CD14-positive monocyte (primary cell): ENCODE results near the gene PROB1. TPM values are rescaled to one million over a fixed set of nuclear protein-coding genes. Genes with fewer than 3 reads are reported as not detected.

Experiments used
- DNase-seq, 3 donors: peaks; one replicate each; pipeline ENCODE4 v3.0.0-alpha.2; 2011 to 2022
- H2AFZ ChIP-seq: 2 replicates; pipeline ENCODE4 v1.6.0; 2012; ENCODE audit warnings: mild to moderate bottlenecking, low read depth, low read length, inconsistent platforms; ENCODE audit not compliant: insufficient read depth, poor library complexity, severe bottlenecking
- H3K27ac ChIP-seq, 2 donors: 1 replicate in 1 of 2; 2 replicates in 1 of 2; pipeline ENCODE4 v1.5.1; 2012 to 2013; ENCODE audit warnings: low read length in 2 of 2, control low read depth in 1 of 2, inconsistent platforms in 1 of 2, low read depth in 1 of 2, mild to moderate bottlenecking in 1 of 2
- H3K27me3 ChIP-seq, 2 donors: one replicate each; pipeline versions ENCODE4 v1.6.0 to v1.6.1; 2011 to 2013; ENCODE audit warnings: low read length in 2 of 2; ENCODE audit not compliant: control insufficient read depth in 2 of 2, insufficient read depth in 2 of 2
- H3K36me3 ChIP-seq, 2 donors: replicated peaks in 1 of 2; 1 replicate in 1 of 2; 2 replicates in 1 of 2; pipeline versions ENCODE4 v1.5.1 to v1.6.1; 2012 to 2013; ENCODE audit warnings: low read length in 2 of 2, control low read depth in 1 of 2, inconsistent platforms in 1 of 2, mild to moderate bottlenecking in 1 of 2; ENCODE audit not compliant: insufficient read depth in 2 of 2, control insufficient read depth in 1 of 2
- H3K4me1 ChIP-seq, 2 donors: 1 replicate in 1 of 2; 2 replicates in 1 of 2; pipeline versions ENCODE4 v1.5.1 to v1.6.1; 2012 to 2013; ENCODE audit warnings: low read length in 2 of 2, control low read depth in 1 of 2, inconsistent platforms in 1 of 2, mild to moderate bottlenecking in 1 of 2, moderate library complexity in 1 of 2; ENCODE audit not compliant: insufficient read depth in 2 of 2, control insufficient read depth in 1 of 2
- H3K4me2 ChIP-seq: replicated peaks from 2 replicates; pipeline ENCODE3; 2012; ENCODE audit warnings: low read length, moderate library complexity, mild to moderate bottlenecking; ENCODE audit not compliant: poor library complexity, severe bottlenecking; ENCODE audit errors: extremely low read depth
- H3K4me3 ChIP-seq, 3 experiments: fragments of 200-600 bp in 1 of 3; sonication (generic) in 1 of 3; replicated peaks in 1 of 3; 1 replicate in 2 of 3; 2 replicates in 1 of 3; pipeline ENCODE4 v1.5.1; 2011 to 2013; ENCODE audit warnings: low read length in 3 of 3, mild to moderate bottlenecking in 3 of 3, control low read depth in 2 of 3, low read depth in 2 of 3, inconsistent platforms in 1 of 3, moderate library complexity in 1 of 3
- H3K79me2 ChIP-seq: 2 replicates; pipeline ENCODE4 v1.6.0; 2012; ENCODE audit warnings: mild to moderate bottlenecking, control low read depth, inconsistent platforms, low read length, moderate library complexity; ENCODE audit not compliant: insufficient read depth
- H3K9ac ChIP-seq: 2 replicates; pipeline ENCODE4 v1.6.0; 2017; ENCODE audit warnings: low read length, mild to moderate bottlenecking; ENCODE audit not compliant: insufficient read depth, poor library complexity, severe bottlenecking
- H3K9me3 ChIP-seq, 2 donors: replicated peaks in 1 of 2; 1 replicate in 1 of 2; 2 replicates in 1 of 2; pipeline versions ENCODE4 v1.5.1 to v1.6.1; 2012 to 2013; ENCODE audit warnings: low read length in 2 of 2, control low read depth in 1 of 2; ENCODE audit not compliant: control insufficient read depth in 1 of 2, insufficient read depth in 1 of 2
- H4K20me1 ChIP-seq: 2 replicates; pipeline ENCODE4 v1.6.0; 2012; ENCODE audit warnings: mild to moderate bottlenecking, low read length, control low read depth, moderate library complexity; ENCODE audit not compliant: insufficient read depth
- H3K27ac Mint-ChIP-seq, 7 donors: one replicate each; pipeline ENCODE4 v1.8.0; 2020; ENCODE audit warnings: mild to moderate bottlenecking in 7 of 7, mixed read lengths in 7 of 7, moderate library complexity in 6 of 7, inconsistent platforms in 2 of 7
- H3K27me3 Mint-ChIP-seq, 3 donors: one replicate each; pipeline ENCODE4 v1.8.0; 2021 to 2022; ENCODE audit warnings: low read depth in 3 of 3, mild to moderate bottlenecking in 3 of 3, mixed read lengths in 3 of 3, moderate library complexity in 3 of 3, inconsistent platforms in 1 of 3
- H3K36me3 Mint-ChIP-seq, 2 donors: one replicate each; pipeline ENCODE4 v1.8.0; 2020; ENCODE audit warnings: mixed read lengths in 2 of 2, inconsistent platforms in 1 of 2, mild to moderate bottlenecking in 1 of 2
- H3K4me1 Mint-ChIP-seq: one replicate; pipeline ENCODE4 v1.8.0; 2020; ENCODE audit warnings: mild to moderate bottlenecking, mixed read lengths
- H3K4me3 Mint-ChIP-seq, 2 donors: one replicate each; pipeline ENCODE4 v1.8.0; 2020; ENCODE audit warnings: mild to moderate bottlenecking in 2 of 2, mixed read lengths in 2 of 2, moderate library complexity in 1 of 2
- H3K9me3 Mint-ChIP-seq, 7 donors: one replicate each; pipeline ENCODE4 v1.8.0; 2020 to 2022; ENCODE audit warnings: mixed read lengths in 7 of 7, mild to moderate bottlenecking in 6 of 7, moderate library complexity in 6 of 7, inconsistent platforms in 2 of 7
- WGBS: methylation state at CpG from one replicate; pipeline ENCODE4 v1.1.5; 2013; ENCODE audit warnings: missing lambda C conversion rate; ENCODE audit not compliant: insufficient coverage; 5-methylcytosine and 5-hydroxymethylcytosine counted together
- intact Hi-C, 2 donors: fragments of 100-400 bp; cut with micrococcal nuclease; formaldehyde crosslinking; loops; one replicate each; pipeline versions ENCODE4 v1.15.0 to v1.15.1; 2023
- polyA plus RNA-seq, 3 donors: library from polyadenylated mRNA; depleted of rRNA in 1 of 3; unstranded in 2 of 3; stranded (reverse) in 1 of 3; fragments of 300-500 nt in 2 of 3; fragments of >200 nt in 1 of 3; fragmentation: Illumina TruSeq in 2 of 3; gene quantifications; 1 replicate in 2 of 3; 2 replicates in 1 of 3; pipeline ENCODE4 v1.2.3, GENCODE V29; 2012 to 2021
- TF ChIP-seq, protein P1 (sequence below): fragments of 200-600 bp; IDR thresholded peaks from one replicate; pipeline ENCODE4 v1.8.0; 2022; ENCODE audit warnings: antibody characterized with exemption, mild to moderate bottlenecking

The PROB1 gene
- polyA plus RNA-seq, 3 donors: 0.05 to 0.11 TPM; not detected in 1

DNA sequence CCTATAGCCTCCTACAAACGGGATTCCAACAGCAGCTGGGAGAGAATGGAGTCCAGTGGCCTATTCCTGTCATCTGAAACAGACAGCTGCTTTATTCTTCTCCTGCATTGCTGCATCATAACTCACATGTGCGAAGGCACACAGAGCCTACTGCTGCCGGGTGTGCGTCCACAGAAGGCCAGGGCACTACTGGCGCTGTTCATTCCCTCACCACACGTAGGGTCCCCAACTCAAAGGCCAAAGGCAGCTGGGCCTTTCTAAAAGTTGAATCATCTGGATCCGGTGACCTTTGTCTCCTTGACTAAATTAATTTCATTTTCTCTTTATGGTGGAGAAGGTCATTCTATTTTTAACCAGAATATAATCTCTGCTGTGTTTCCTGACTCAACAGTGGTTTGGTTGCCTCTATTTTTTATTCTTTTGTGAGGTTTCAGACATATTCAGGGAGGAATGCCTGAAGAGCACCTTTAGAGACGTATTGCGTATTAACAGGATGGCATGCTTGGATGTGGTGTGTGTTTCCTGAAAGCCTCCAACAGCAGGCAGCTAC, 19.8 kb upstream of the PROB1 start:
- Mint-ChIP-seq H3K4me3 (no peak overlapping the region), H3K27ac (no peak overlapping the region), H3K36me3 (peaks cover 3 to 7% of the 10 kb centered on the region in 2 donors), H3K9me3 (no peaks in the 10 kb centered on the region), H3K27me3 (no peaks in the 10 kb centered on the region), H3K4me1 (no peaks in the 10 kb centered on the region)
- no peaks in the 10 kb centered on the region for H3K79me2 ChIP-seq
- no peak overlapping the region for H3K27ac ChIP-seq
- H2AFZ ChIP-seq: no peak overlapping the region
- no CpG with 5 or more reads among the region's 9 CpGs for WGBS
- H3K4me1 ChIP-seq: no peaks in the 10 kb centered on the region
- H3K27me3 ChIP-seq: no peaks in the 10 kb centered on the region
- no peak overlapping the region for H3K4me3 ChIP-seq
- no peak overlapping the region for H3K9ac ChIP-seq
- TF ChIP-seq, protein P1, sequence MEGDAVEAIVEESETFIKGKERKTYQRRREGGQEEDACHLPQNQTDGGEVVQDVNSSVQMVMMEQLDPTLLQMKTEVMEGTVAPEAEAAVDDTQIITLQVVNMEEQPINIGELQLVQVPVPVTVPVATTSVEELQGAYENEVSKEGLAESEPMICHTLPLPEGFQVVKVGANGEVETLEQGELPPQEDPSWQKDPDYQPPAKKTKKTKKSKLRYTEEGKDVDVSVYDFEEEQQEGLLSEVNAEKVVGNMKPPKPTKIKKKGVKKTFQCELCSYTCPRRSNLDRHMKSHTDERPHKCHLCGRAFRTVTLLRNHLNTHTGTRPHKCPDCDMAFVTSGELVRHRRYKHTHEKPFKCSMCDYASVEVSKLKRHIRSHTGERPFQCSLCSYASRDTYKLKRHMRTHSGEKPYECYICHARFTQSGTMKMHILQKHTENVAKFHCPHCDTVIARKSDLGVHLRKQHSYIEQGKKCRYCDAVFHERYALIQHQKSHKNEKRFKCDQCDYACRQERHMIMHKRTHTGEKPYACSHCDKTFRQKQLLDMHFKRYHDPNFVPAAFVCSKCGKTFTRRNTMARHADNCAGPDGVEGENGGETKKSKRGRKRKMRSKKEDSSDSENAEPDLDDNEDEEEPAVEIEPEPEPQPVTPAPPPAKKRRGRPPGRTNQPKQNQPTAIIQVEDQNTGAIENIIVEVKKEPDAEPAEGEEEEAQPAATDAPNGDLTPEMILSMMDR: no peak
- no peaks in the 10 kb centered on the region for H3K9me3 ChIP-seq
- no peaks in the 10 kb centered on the region for H3K36me3 ChIP-seq
- no peak overlapping the region for H3K4me2 ChIP-seq
- intact Hi-C loops: no loop called here
- H4K20me1 ChIP-seq: no peaks in the 10 kb centered on the region
- DNase-seq: no peak

DNA sequence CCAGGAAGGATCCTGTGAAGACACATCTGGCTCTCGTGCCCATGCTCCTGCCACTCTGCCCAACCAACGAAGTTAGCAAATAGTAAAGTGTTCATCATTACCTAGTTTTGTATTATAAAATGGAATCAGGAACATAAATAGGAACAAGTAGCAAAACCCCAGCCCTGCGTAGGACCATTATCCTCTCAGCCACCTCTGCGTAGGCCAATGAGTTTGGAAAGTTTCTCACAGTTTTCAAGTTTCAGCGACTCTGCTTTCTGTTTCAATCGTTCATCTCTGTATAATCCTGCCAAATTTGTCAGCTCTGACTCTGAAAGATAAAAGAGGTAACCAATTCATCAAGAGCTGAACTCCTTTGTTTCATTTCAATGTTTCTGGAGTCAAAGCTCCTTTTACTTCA, 19.1 kb upstream of the PROB1 start:
- Histone ChIP-seq H2AFZ (no peak overlapping the region), H3K9ac (no peak overlapping the region), H3K4me3 (no peak overlapping the region), H3K27me3 (no peaks in the 10 kb centered on the region), H3K9me3 (no peaks in the 10 kb centered on the region), H3K4me2 (no peak overlapping the region), H3K27ac (no peak overlapping the region), H3K79me2 (no peaks in the 10 kb centered on the region), H3K36me3 (no peaks in the 10 kb centered on the region), H4K20me1 (no peaks in the 10 kb centered on the region), H3K4me1 (no peaks in the 10 kb centered on the region)
- Mint-ChIP-seq H3K27me3 (no peaks in the 10 kb centered on the region), H3K9me3 (no peaks in the 10 kb centered on the region), H3K4me1 (no peaks in the 10 kb centered on the region), H3K4me3 (no peak overlapping the region), H3K27ac (no peak overlapping the region), H3K36me3 (peaks cover 2 to 3% of the 10 kb centered on the region in 2 donors)
- TF ChIP-seq, protein P1: no peak
- WGBS: 93% methylated on average over 3 of the region's 6 CpGs
- intact Hi-C loops: no loop called here
- no peak for DNase-seq
